HepG2 (cell line): ENCODE data around the gene GRK6. TPM values are rescaled to one million over a fixed set of nuclear protein-coding genes. Genes with fewer than 3 reads are reported as not detected.

Experiments used
- ATAC-seq: fragments of 200-7000 bp; cut with Tn5 transposase; 3 replicates; pipeline ENCODE4 v1.9.1; 2020; ENCODE audit warnings: mild to moderate bottlenecking, moderate library complexity
- BruUV-seq: library from RNA; stranded (reverse); fragments of 400-500 nt; replicated peaks from 2 replicates; lab custom pipeline; 2021; lab: Mats Ljungman, UMichigan
- CTCF ChIA-PET: fragments of 300-600 bp; formaldehyde crosslinking; extraction: SDS; loops from one replicate; lab custom pipeline; 2021; ENCODE audit warnings: low total read pairs, inconsistent platforms, low intra/inter-chr PET ratio; lab: Yijun Ruan, JAX
- POLR2A ChIA-PET: fragments of 350-600 bp; sonication (Branson Sonifier 250); formaldehyde crosslinking; loops from one replicate; lab custom pipeline; 2020; ENCODE audit warnings: antibody characterized with exemption, inconsistent platforms; lab: Yijun Ruan, JAX
- DNase-seq: peaks from one replicate; pipeline ENCODE4 v3.0.0-alpha.2; 2015; ENCODE audit warnings: low spot score
- FAIRE-seq: peaks from 3 replicates; lab custom pipeline; 2011; peaks lifted over from hg19 to GRCh38; lab: Jason Lieb, UNC
- H2AFZ ChIP-seq: one replicate; pipeline ENCODE4 v1.6.1; 2011; ENCODE audit warnings: low read length, inconsistent platforms
- H3K27ac ChIP-seq: fragments of 300-600 bp; 3 replicates; pipeline ENCODE4 v1.8.0; 2011; ENCODE audit warnings: mixed run types, mild to moderate bottlenecking, mixed read lengths, low read length, inconsistent platforms; ENCODE audit not compliant: insufficient read depth; ENCODE audit errors: extremely low read length
- H3K27me3 ChIP-seq, 2 experiments: fragments of 200-600 bp in 1 of 2; 2 replicates in 1 of 2; 3 replicates in 1 of 2; pipeline versions ENCODE4 v1.6.0 to v1.8.0; 2011; ENCODE audit warnings: low read length in 2 of 2, mild to moderate bottlenecking in 2 of 2, moderate library complexity in 2 of 2, inconsistent platforms in 1 of 2; ENCODE audit not compliant: insufficient read depth in 2 of 2, control insufficient read depth in 1 of 2
- H3K36me3 ChIP-seq, 2 experiments: fragments of 200-600 bp in 1 of 2; replicated peaks in 1 of 2; 2 replicates in 1 of 2; 3 replicates in 1 of 2; pipeline versions ENCODE4 v1.5.1 to v1.8.0; 2011; ENCODE audit warnings: low read length in 2 of 2, inconsistent platforms in 1 of 2; ENCODE audit not compliant: insufficient read depth in 2 of 2, control insufficient read depth in 1 of 2
- H3K4me1 ChIP-seq: 2 replicates; pipeline ENCODE4 v1.5.1; 2012; ENCODE audit warnings: low read length, inconsistent platforms; ENCODE audit not compliant: insufficient read depth
- H3K4me2 ChIP-seq: 2 replicates; pipeline ENCODE4 v1.6.0; 2011; ENCODE audit warnings: low read depth, low read length, inconsistent platforms
- H3K4me3 ChIP-seq, 3 experiments: fragments of 200-600 bp in 1 of 3; sonication (generic), shearing (Covaris generic) in 1 of 3; replicated peaks in 1 of 3; 2 replicates each; pipeline ENCODE4 v1.5.1; 2011 to 2016; ENCODE audit warnings: low read length in 3 of 3, inconsistent platforms in 2 of 3, low read depth in 2 of 3, mild to moderate bottlenecking in 2 of 3, control low read depth in 1 of 3, mixed read lengths in 1 of 3; ENCODE audit not compliant: insufficient read depth in 1 of 3
- H3K79me2 ChIP-seq: one replicate; pipeline ENCODE4 v1.6.1; 2011; ENCODE audit warnings: low read length, inconsistent platforms; ENCODE audit not compliant: insufficient read depth
- H3K9ac ChIP-seq: 2 replicates; pipeline ENCODE4 v1.6.0; 2011; ENCODE audit warnings: mild to moderate bottlenecking, low read depth, low read length, inconsistent platforms; ENCODE audit not compliant: insufficient read depth
- H3K9me3 ChIP-seq: 2 replicates; pipeline ENCODE4 v1.5.1; 2012; ENCODE audit warnings: mild to moderate bottlenecking, low read length
- H4K20me1 ChIP-seq: 2 replicates; pipeline ENCODE4 v1.6.0; 2011; ENCODE audit warnings: inconsistent platforms, mild to moderate bottlenecking, low read length, moderate library complexity; ENCODE audit not compliant: insufficient read depth
- CEBPG ChIP-seq: IDR thresholded peaks from 2 replicates; pipeline ENCODE4 v1.6.1; 2016
- GABPA ChIP-seq, 2 experiments: IDR thresholded peaks; 2 replicates each; pipeline ENCODE4 v1.6.1; 2011 to 2016; ENCODE audit warnings: low read depth in 2 of 2, low read length in 1 of 2, missing biosample characterization in 1 of 2, missing genetic modification characterization in 1 of 2
- HNRNPH1 ChIP-seq: fragments of 200-400 bp; formaldehyde crosslinking; optimal IDR thresholded peaks from 2 replicates; pipeline ENCODE3; 2017; ENCODE audit warnings: mild to moderate bottlenecking, low read depth, low read length
- IRF2 ChIP-seq: IDR thresholded peaks from 2 replicates; pipeline ENCODE4 v1.6.1; 2018; ENCODE audit warnings: missing genetic modification reagents, missing compliant biosample characterization
- KDM5B ChIP-seq: sonication (generic); formaldehyde crosslinking; IDR thresholded peaks from 2 replicates; pipeline ENCODE4 v1.4.0; 2020; ENCODE audit warnings: missing genetic modification reagents, mild to moderate bottlenecking, borderline replicate concordance
- SYNCRIP ChIP-seq: fragments of 200-400 bp; formaldehyde crosslinking; IDR thresholded peaks from 2 replicates; pipeline ENCODE4 v1.6.1; 2018; ENCODE audit warnings: mild to moderate bottlenecking, low read depth, low read length; ENCODE audit not compliant: insufficient read depth
- ZNF10 ChIP-seq: sonication (generic); formaldehyde crosslinking; IDR thresholded peaks from 2 replicates; pipeline ENCODE4 v1.4.0; 2020; ENCODE audit warnings: mild to moderate bottlenecking, low read depth, missing genetic modification reagents, borderline replicate concordance
- ZNF446 ChIP-seq: sonication (generic); formaldehyde crosslinking; IDR thresholded peaks from 2 replicates; pipeline ENCODE4 v1.5.0; 2020; ENCODE audit warnings: mild to moderate bottlenecking, missing genetic modification reagents
- ZNF468 ChIP-seq: sonication (generic); formaldehyde crosslinking; IDR thresholded peaks from 2 replicates; pipeline ENCODE4 v1.8.0; 2022; ENCODE audit warnings: mild to moderate bottlenecking, moderate library complexity, missing genetic modification reagents
- ZNF546 ChIP-seq: sonication (generic); formaldehyde crosslinking; conservative IDR thresholded peaks from 2 replicates; pipeline ENCODE4 v1.8.1; 2023; ENCODE audit warnings: mild to moderate bottlenecking, missing genetic modification reagents
- ZNF605 ChIP-seq: sonication (generic); formaldehyde crosslinking; IDR thresholded peaks from 2 replicates; pipeline ENCODE4 v1.8.0; 2022; ENCODE audit warnings: mild to moderate bottlenecking, missing genetic modification reagents
- ZNF629 ChIP-seq: sonication (generic); formaldehyde crosslinking; conservative IDR thresholded peaks from 2 replicates; pipeline ENCODE4 v1.5.0; 2020; ENCODE audit warnings: missing genetic modification reagents
- WGBS: methylation state at CpG from one replicate; pipeline ENCODE4 v1.1.6; 2017; ENCODE audit warnings: low lambda C conversion rate; 5-methylcytosine and 5-hydroxymethylcytosine counted together
- in situ Hi-C: cut with HindIII; loops from 2 replicates; pipeline ENCODE4 v1.10.0; 2017; ENCODE audit warnings: low pct_unique_long_range_greater_than_20kb; ENCODE audit not compliant: extremely low pct_ligation_motif_present
- intact Hi-C: fragments of 100-400 bp; cut with micrococcal nuclease; formaldehyde crosslinking; loops from one replicate; pipeline ENCODE4 v1.10.0; 2022; ENCODE audit not compliant: unreplicated experiment
- polyA plus RNA-seq, 8 experiments: library from polyadenylated mRNA; depleted of rRNA in 3 of 8; stranded (reverse) in 7 of 8; unstranded in 1 of 8; fragments of >200 nt; fragmentation: Illumina TruSeq in 4 of 8; extraction: Trizol in 4 of 8; gene quantifications; 2 replicates each; pipeline versions ENCODE4 v1.2.1 to v1.2.3, GENCODE V29; 2011 to 2016; ENCODE audit warnings: low read depth in 4 of 8, missing spikeins in 1 of 8, mixed read lengths in 1 of 8; ENCODE audit not compliant: insufficient read depth in 1 of 8
- total RNA-seq, 5 experiments: library from RNA; depleted of rRNA; stranded (reverse); fragments of >200 nt; fragmentation: Illumina TruSeq; extraction: Trizol; gene quantifications; 2 replicates each; pipeline ENCODE4 v1.2.3, GENCODE V29; 2016; ENCODE audit warnings: low read depth in 1 of 5
- TF ChIP-seq, protein P1 (sequence below): sonication (generic); formaldehyde crosslinking; IDR thresholded peaks from 2 replicates; pipeline ENCODE4 v1.5.0; 2020; ENCODE audit warnings: mild to moderate bottlenecking, missing genetic modification reagents
- TF ChIP-seq, protein P2 (sequence below): sonication (generic); formaldehyde crosslinking; IDR thresholded peaks from 2 replicates; pipeline ENCODE4 v1.4.0; 2020; ENCODE audit warnings: missing genetic modification reagents
- TF ChIP-seq, protein P3 (sequence below): sonication (generic); formaldehyde crosslinking; IDR thresholded peaks from 2 replicates; pipeline ENCODE4 v1.4.0; 2020; ENCODE audit warnings: missing genetic modification reagents

GRK6 gene
- total and polyA plus RNA-seq, 2 of the 13 experiments (the other 11 are each of a cell fraction or from before 2014, with no cell fraction given), result 13.2 to 19.9 TPM

DNA sequence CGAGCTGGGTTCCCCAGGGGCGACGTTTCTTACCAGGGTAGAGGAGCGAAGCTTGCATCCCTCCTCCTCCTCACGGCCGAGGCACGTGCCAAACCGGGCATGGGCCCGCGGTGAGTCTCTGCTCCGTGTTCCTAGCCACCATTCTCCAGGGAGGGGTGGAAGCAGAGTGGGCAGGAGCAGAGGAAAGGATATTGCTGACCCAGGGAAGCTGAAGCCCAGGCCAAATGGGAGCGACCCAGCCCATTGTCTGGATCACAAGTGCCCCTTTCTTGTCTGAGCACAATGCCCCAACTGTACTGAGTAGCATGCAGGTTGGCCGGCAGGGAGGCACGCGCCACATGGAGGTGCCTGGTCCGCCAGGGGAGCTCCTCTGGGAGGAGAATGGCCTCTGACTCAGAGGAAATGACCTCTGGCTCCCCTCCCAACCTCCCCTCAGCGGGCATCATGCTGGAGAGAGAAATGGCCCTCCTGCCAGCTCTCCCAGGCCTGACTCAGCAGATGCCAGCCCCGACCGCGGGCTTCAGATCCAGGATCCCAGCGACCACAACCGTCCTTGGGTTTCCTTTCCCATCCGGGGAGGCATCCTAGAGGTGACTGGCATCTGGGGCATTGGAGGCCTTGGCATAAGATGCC, 21.3 kb downstream of the GRK6 start (continued):
- peak; percentile 71; the same call in 1 of the 2 replicates for TF ChIP-seq ZNF605 (CRISPR knock-in tag)
- 0 out of 2 replicates have a peak, but pooled peaks have one; percentile 67 for TF ChIP-seq ZNF468 (CRISPR knock-in tag)

DNA sequence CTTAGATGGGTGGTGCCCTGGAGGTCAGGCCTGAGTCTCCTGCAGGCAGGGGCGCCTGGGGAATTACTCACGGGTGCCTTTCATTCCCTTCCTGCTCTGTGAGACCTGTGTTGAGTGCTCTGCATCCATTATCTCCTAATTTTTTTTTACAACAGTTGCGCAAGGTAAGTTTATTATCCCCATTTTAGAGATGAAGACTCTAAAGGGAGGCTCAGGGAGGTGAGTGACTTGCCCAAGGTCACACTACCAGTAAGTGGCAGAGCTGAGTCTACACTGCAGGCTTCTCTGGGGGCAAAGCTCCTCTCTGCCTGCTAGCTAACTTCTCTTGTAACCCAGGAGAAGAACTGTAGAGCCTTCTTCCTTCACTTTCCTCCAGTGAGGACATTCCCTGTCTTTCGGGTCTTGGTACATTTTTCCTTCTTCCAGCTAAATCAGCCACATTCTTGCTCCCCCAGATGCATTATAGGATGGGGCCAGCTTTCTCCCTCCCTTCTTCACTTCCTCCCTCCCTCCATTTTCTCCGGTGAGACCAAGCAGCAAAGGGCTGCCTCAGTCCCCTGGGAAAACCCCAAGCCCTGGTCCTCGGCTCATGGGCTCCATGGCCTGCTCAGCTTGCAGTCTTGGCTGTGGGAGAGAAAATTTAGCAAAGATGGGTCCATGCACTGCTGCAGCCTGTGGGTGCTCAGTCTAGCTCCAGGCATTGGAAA, 21.9 kb downstream of the GRK6 start:
- H3K4me3 ChIP-seq, result peak overlapping the region in 1 of 3 experiments; percentile 80; a peak in 3 of 6 replicates
- no peak for FAIRE-seq
- TF ChIP-seq ZNF546 (CRISPR knock-in tag), result 0 out of 2 replicates have a peak, but pooled peaks have one; percentile 4
- TF ChIP-seq, protein P1, sequence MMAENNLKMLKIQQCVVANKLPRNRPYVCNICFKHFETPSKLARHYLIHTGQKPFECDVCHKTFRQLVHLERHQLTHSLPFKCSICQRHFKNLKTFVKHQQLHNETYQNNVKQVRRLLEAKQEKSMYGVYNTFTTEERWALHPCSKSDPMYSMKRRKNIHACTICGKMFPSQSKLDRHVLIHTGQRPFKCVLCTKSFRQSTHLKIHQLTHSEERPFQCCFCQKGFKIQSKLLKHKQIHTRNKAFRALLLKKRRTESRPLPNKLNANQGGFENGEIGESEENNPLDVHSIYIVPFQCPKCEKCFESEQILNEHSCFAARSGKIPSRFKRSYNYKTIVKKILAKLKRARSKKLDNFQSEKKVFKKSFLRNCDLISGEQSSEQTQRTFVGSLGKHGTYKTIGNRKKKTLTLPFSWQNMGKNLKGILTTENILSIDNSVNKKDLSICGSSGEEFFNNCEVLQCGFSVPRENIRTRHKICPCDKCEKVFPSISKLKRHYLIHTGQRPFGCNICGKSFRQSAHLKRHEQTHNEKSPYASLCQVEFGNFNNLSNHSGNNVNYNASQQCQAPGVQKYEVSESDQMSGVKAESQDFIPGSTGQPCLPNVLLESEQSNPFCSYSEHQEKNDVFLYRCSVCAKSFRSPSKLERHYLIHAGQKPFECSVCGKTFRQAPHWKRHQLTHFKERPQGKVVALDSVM, result 0 out of 2 replicates have a peak, but pooled peaks have one; percentile 11
- TF ChIP-seq, protein P2, sequence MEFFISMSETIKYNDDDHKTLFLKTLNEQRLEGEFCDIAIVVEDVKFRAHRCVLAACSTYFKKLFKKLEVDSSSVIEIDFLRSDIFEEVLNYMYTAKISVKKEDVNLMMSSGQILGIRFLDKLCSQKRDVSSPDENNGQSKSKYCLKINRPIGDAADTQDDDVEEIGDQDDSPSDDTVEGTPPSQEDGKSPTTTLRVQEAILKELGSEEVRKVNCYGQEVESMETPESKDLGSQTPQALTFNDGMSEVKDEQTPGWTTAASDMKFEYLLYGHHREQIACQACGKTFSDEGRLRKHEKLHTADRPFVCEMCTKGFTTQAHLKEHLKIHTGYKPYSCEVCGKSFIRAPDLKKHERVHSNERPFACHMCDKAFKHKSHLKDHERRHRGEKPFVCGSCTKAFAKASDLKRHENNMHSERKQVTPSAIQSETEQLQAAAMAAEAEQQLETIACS, result no peak
- peak; percentile 24 for TF ChIP-seq HNRNPH1
- TF ChIP-seq GABPA (IDR thresholded peaks at IDR 0.05; ENCODE audit: low read depth, low read length), result no peak
- peak; percentile 10; the same call in 1 of the 2 replicates for TF ChIP-seq GABPA (CRISPR knock-in tag; IDR thresholded peaks at IDR 0.05; ENCODE audit: low read depth)
- peak; percentile 83 for TF ChIP-seq ZNF629 (CRISPR knock-in tag)
- TF ChIP-seq, protein P3, sequence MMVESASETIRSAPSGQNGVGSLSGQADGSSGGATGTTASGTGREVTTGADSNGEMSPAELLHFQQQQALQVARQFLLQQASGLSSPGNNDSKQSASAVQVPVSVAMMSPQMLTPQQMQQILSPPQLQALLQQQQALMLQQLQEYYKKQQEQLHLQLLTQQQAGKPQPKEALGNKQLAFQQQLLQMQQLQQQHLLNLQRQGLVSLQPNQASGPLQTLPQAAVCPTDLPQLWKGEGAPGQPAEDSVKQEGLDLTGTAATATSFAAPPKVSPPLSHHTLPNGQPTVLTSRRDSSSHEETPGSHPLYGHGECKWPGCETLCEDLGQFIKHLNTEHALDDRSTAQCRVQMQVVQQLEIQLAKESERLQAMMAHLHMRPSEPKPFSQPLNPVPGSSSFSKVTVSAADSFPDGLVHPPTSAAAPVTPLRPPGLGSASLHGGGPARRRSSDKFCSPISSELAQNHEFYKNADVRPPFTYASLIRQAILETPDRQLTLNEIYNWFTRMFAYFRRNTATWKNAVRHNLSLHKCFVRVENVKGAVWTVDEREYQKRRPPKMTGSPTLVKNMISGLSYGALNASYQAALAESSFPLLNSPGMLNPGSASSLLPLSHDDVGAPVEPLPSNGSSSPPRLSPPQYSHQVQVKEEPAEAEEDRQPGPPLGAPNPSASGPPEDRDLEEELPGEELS (CRISPR knock-in tag), result no peak
- peak; percentile 39; the same call in 1 of the 2 replicates for TF ChIP-seq CEBPG (CRISPR knock-in tag)
- TF ChIP-seq ZNF446 (CRISPR knock-in tag), result no peak
- no peak for TF ChIP-seq ZNF10 (CRISPR knock-in tag)
- no peak for TF ChIP-seq SYNCRIP
- no peak for TF ChIP-seq IRF2 (CRISPR knock-in tag)
- 0 out of 2 replicates have a peak, but pooled peaks have one; percentile 14 for TF ChIP-seq KDM5B (CRISPR knock-in tag)

More for the DNA sequence above, 21.9 kb downstream of the GRK6 start:
- ATAC-seq, result no peak
- no peaks in the 10 kb centered on the region for H3K27me3 ChIP-seq
- no peaks in the 10 kb centered on the region for H3K9me3 ChIP-seq
- peaks cover 59% of the 10 kb centered on the region for H3K4me1 ChIP-seq
- peaks cover 2% of the 10 kb centered on the region; the same call in 1 of the 2 replicates for H4K20me1 ChIP-seq
- ChIA-PET CTCF (interaction anchor here (1.4 kb wide), 1 partner anchor 9 kb away, joined by 5 read pairs; no protein-coding TSS in a partner anchor), POLR2A (interaction anchor here (0.7 to 4.2 kb wide), 21 partner anchors 9 to 96 kb away, joined by 3 to 19 read pairs (median 4); partner anchors contain the start of genes F12, GRK6 and LMAN2)
- no TSS peak for BruUV-seq
- peak overlapping the region; percentile 74 for H3K27ac ChIP-seq
- no peak for DNase-seq
- peak overlapping the region; percentile 82; the same call in 1 of the 2 replicates for H3K9ac ChIP-seq
- H3K36me3 ChIP-seq, result peaks cover 0 to 3% of the 10 kb centered on the region in 2 experiments; a peak in 1 of 5 replicates
- WGBS, result 81% methylated on average over 6 of the region's 6 CpGs
- in situ Hi-C loops (loop anchor here (5.0 kb wide), 1 partner anchor 136 kb away; the partner anchor contains the start of gene MXD3), intact Hi-C loops (loop anchor here (5.0 kb wide), 1 partner anchor 121 kb away; no protein-coding TSS in a partner anchor)
- H3K4me2 ChIP-seq, result peak overlapping the region; percentile 99
- H2AFZ ChIP-seq, result no peak overlapping the region
- H3K79me2 ChIP-seq, result no peaks in the 10 kb centered on the region
